ENCODE data around the gene BBS10. TPM values are rescaled to one million over a fixed set of nuclear protein-coding genes. Genes with fewer than 3 reads are reported as not detected.
"Not testable (repeated sequence)": the region's sequence is repeated elsewhere in the genome, so short reads cannot be mapped to it uniquely, and the experiment has no call there.

The BBS10 gene
- total and polyA plus RNA-seq, 2 donors from 2014 or later, result 5.1 to 10.9 TPM

DNA sequence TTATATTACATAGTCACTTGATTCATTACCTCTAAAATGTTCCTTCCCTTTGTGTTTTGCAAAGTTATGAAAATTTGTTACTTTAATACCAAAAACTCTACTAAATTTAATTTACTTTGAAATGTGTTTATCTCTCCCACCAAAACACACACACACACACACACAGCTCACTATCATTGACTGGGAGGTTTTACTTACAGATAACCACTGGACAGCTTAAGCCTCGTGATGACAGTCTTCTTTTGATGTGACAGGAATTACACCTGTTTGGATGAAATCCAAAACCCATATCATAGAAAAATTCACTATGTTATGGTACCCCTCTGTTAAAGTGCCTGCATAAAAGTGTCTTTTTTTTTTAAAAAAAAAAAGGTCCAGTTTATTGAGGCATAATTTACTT is 15.6 kb downstream of the BBS10 start:
- Histone ChIP-seq H3K4me3 (ENCODE audit: low read length in 3 of 3) (no peak overlapping the region), H3K4me1 (ENCODE audit: control insufficient read depth in 2 of 3, insufficient read depth in 2 of 3, low read depth in 1 of 3, low read length in 3 of 3) (no peaks in the 10 kb centered on the region), H3K27me3 (ENCODE audit: control insufficient read depth, insufficient read depth, low read length) (no peaks in the 10 kb centered on the region), H3K27ac (ENCODE audit: low read depth in 2 of 2, low read length in 2 of 2) (no peak overlapping the region), H3K9ac (ENCODE audit: low read length in 3 of 3) (no peak overlapping the region), H3K9me3 (ENCODE audit: control insufficient read depth in 2 of 3, insufficient read depth in 1 of 3, low read length in 3 of 3) (no peaks in the 10 kb centered on the region), H3K36me3 (ENCODE audit: control insufficient read depth in 2 of 3, insufficient read depth in 3 of 3, low read length in 3 of 3) (no peaks in the 10 kb centered on the region)
- FAIRE-seq, result no peak
- no peak for DNase-seq
- intact Hi-C loops (cut with DNase I), result no loop called here
- TF ChIP-seq, protein P1, sequence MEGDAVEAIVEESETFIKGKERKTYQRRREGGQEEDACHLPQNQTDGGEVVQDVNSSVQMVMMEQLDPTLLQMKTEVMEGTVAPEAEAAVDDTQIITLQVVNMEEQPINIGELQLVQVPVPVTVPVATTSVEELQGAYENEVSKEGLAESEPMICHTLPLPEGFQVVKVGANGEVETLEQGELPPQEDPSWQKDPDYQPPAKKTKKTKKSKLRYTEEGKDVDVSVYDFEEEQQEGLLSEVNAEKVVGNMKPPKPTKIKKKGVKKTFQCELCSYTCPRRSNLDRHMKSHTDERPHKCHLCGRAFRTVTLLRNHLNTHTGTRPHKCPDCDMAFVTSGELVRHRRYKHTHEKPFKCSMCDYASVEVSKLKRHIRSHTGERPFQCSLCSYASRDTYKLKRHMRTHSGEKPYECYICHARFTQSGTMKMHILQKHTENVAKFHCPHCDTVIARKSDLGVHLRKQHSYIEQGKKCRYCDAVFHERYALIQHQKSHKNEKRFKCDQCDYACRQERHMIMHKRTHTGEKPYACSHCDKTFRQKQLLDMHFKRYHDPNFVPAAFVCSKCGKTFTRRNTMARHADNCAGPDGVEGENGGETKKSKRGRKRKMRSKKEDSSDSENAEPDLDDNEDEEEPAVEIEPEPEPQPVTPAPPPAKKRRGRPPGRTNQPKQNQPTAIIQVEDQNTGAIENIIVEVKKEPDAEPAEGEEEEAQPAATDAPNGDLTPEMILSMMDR (IDR thresholded peaks at IDR 0.05; ENCODE audit: borderline replicate concordance, extremely low read depth, insufficient read depth), result no peak

DNA sequence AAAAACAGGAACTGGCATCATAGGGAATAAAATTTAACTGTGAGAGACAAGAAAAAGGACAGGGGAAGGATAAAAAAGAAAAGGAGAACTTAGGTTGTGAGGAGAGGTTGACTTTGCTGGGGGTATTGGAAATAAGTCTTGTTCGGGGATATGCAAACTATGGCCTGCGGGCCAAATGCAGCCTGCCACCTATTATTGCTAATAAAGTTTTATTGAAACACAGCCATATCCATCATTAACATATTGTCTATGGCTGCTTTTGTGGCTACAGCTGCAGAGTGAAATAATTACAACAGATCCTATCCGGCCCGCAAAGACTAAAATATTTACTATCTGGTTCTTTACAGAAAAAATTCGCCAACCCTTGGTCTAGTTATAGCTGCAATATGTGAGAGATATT is 18.6 kb downstream of the BBS10 start:
- no peak overlapping the region for H3K4me3 ChIP-seq (ENCODE audit: low read length in 3 of 3)
- FAIRE-seq, result no peak
- TF ChIP-seq, protein P1 (IDR thresholded peaks at IDR 0.05; ENCODE audit: borderline replicate concordance, extremely low read depth, insufficient read depth), result no peak
- H3K4me1 ChIP-seq (ENCODE audit: control insufficient read depth in 2 of 3, insufficient read depth in 2 of 3, low read depth in 1 of 3, low read length in 3 of 3), result no peaks in the 10 kb centered on the region
- H3K27ac ChIP-seq (ENCODE audit: low read depth in 2 of 2, low read length in 2 of 2), result no peak overlapping the region
- no peaks in the 10 kb centered on the region for H3K9me3 ChIP-seq (ENCODE audit: control insufficient read depth in 2 of 3, insufficient read depth in 1 of 3, low read length in 3 of 3)
- H3K36me3 ChIP-seq (ENCODE audit: control insufficient read depth in 2 of 3, insufficient read depth in 3 of 3, low read length in 3 of 3), result no peaks in the 10 kb centered on the region
- no peak overlapping the region for H3K9ac ChIP-seq (ENCODE audit: low read length in 3 of 3)
- DNase-seq, result no peak
- intact Hi-C loops (cut with DNase I), result no loop called here
- no peaks in the 10 kb centered on the region for H3K27me3 ChIP-seq (ENCODE audit: control insufficient read depth, insufficient read depth, low read length)

DNA sequence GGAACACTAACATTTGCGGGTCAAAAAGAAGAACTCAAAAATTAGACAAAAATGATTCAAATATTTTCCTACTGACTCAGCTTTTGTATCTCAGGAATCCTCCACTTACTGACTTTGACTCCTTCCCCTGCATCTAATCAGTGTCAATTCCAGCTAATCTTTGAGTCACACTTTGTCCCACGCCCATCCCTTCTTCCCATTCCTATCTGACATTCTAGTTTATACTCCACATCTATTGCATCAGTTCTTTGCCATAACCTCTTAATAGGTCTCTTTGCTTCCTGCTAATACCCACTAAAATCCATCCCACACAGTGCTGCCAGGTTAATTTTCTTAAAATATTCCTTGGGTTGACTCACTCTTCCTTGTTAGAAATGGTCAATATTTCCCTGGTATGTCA is 19.1 kb downstream of the BBS10 start:
- Histone ChIP-seq H3K9ac (ENCODE audit: low read length in 3 of 3) (no peak overlapping the region), H3K27ac (ENCODE audit: low read depth in 2 of 2, low read length in 2 of 2) (no peak overlapping the region), H3K36me3 (ENCODE audit: control insufficient read depth in 2 of 3, insufficient read depth in 3 of 3, low read length in 3 of 3) (no peaks in the 10 kb centered on the region), H3K27me3 (ENCODE audit: control insufficient read depth, insufficient read depth, low read length) (no peaks in the 10 kb centered on the region), H3K9me3 (ENCODE audit: control insufficient read depth in 2 of 3, insufficient read depth in 1 of 3, low read length in 3 of 3) (no peaks in the 10 kb centered on the region), H3K4me1 (ENCODE audit: control insufficient read depth in 2 of 3, insufficient read depth in 2 of 3, low read depth in 1 of 3, low read length in 3 of 3) (no peaks in the 10 kb centered on the region), H3K4me3 (ENCODE audit: low read length in 3 of 3) (no peak overlapping the region)
- intact Hi-C loops (cut with DNase I), result no loop called here
- TF ChIP-seq, protein P1 (IDR thresholded peaks at IDR 0.05; ENCODE audit: borderline replicate concordance, extremely low read depth, insufficient read depth), result no peak
- FAIRE-seq, result no peak
- DNase-seq, result no peak

DNA sequence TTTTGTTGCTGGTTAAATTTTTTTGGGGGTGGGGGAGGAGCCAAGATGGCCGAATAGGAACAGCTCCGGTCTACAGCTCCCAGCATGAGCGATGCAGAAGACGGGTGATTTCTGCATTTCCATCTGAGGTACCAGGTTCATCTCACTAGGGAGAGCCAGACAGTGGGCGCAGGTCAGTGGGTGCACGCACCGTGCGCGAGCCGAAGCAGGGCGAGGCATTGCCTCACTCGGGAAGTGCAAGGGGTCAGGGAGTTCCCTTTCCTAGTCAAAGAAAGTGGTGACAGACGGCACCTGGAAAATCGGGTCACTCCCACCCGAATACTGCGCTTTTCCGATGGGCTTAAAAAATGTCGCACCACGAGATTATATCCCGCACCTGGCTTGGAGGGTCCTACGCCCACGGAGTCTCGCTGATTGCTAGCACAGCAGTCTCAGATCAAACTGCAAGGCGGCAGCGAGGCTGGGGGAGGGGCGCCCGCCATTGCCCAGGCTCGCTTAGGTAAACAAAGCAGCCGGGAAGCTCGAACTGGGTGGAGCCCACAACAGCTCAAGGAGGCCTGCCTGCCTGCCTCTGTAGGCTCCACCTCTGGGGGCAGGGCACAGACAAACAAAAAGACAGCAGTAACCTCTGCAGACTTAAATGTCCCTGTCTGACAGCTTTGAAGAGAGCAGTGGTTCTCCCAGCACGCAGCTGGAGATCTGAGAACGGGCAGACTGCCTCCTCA is 28.5 kb downstream of the BBS10 start:
- H3K9ac ChIP-seq (ENCODE audit: low read length in 3 of 3); H3K27me3 ChIP-seq (ENCODE audit: control insufficient read depth, insufficient read depth, low read length); H3K27ac ChIP-seq (ENCODE audit: low read depth in 2 of 2, low read length in 2 of 2); intact Hi-C loops (cut with DNase I); H3K4me1 ChIP-seq (ENCODE audit: control insufficient read depth in 2 of 3, insufficient read depth in 2 of 3, low read depth in 1 of 3, low read length in 3 of 3); H3K9me3 ChIP-seq (ENCODE audit: control insufficient read depth in 2 of 3, insufficient read depth in 1 of 3, low read length in 3 of 3); H3K36me3 ChIP-seq (ENCODE audit: control insufficient read depth in 2 of 3, insufficient read depth in 3 of 3, low read length in 3 of 3); FAIRE-seq; H3K4me3 ChIP-seq (ENCODE audit: low read length in 3 of 3); DNase-seq: not testable (repeated sequence)
